COLO668 (cell line): ENCODE results near the gene DNASE1.
"Not testable (repeated sequence)": the region's sequence is repeated elsewhere in the genome, so short reads cannot be mapped to it uniquely, and the experiment has no call there.

Experiments used
- DNase-seq: peaks from one replicate; lab custom pipeline; 2025; ENCODE audit not compliant: unreplicated experiment; lab: John Stamatoyannopoulos, UW

DNASE1 gene

GRCh38 chr16:3640632-3641501, 13.6 kb upstream of the DNASE1 start:
- no peak for DNase-seq

GRCh38 chr16:3641801-3642396, 12.6 kb upstream of the DNASE1 start:
- no peak for DNase-seq

DNA sequence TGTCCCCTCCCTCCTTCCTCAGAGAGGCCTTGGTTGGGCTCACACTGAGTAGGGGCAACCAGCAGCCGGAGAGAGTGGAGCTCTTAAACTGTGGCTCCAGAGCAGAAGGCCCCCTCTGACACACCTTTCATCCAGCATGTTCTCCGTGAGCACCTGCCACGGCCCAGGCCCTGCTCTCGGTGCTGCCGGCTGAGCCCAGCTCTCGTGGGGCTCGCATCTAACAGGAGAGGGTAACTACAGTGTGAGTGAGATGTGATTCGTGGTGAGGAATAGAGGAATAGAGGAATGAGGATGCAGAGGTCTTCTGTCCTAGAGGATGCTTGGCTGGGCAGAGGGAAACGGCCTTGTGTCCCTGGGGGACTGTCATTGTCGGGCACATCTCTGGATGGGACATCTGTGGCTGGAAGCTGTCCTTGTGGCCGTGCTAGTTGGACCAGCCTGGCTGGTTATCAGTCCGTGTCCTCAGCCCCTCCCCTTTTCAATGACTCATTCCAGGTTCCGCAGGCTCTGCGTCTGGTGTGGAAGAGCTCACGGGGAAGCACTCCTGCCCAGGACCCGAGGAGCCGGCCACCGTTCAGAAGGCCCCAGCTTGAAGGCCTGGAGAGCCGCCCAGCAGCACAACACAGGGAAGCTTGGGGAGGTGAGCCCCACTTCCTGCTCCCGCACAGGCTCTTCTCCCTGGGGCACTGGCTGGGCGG, 11.9 kb upstream of the DNASE1 start:
- DNase-seq: peak; percentile 61

GRCh38 chr16:3643095-3643730, 11.3 kb upstream of the DNASE1 start:
- DNase-seq: no peak

DNA sequence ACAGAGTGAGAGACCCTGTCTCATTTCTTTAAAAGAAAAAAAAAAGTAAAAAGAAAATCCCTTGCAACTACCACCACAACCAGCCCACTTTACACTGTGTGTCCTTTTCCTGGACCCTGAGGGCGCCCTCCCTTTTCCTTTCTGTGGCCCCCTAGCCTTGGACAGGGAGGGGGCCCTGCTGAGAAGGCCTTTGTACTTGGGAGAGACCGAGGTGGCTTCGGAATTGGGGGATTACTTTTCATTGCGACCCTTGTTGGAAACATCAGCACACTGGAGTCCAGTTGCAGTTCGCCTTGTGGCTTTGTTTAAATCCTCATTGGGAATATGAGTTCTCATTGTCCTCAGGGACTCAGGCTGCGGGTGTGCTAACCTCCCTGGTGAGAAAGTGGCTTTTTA, 9.4 kb upstream of the DNASE1 start:
- DNase-seq: no peak

GRCh38 chr16:3645504-3646347, 8.8 kb upstream of the DNASE1 start:
- DNase-seq: peak; percentile 73

DNA sequence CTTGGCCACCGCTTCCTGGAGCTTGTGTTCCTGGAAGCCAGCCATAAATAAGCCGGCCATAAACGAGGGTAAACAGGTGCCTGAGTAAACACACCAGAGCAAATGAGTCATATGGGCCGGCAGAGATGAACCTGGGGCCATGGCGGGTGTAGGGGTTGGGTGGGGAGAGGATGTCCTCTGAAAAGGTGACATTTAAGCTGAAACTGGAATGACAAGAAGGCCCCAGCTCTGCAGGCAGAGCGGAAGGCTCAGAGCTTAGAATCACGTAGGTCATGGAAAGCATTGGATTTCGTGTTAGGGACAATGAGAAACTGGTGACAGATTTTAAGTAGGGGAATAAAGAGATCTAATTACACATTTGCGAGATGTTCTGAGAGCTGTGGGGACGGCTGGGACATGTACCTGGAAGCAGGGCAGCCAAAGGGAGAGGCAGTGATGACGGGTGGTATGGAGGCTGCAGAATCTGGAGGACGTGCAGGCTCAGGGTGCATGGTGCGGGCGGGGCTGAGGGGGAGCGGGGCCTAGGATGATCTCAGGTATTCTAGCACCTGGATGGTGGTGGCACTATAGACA, 8.1 kb upstream of the DNASE1 start:
- peak; percentile 82 for DNase-seq

- no peak for DNase-seq
Measured at GRCh38 chr16:3650631-3651265, 3.7 kb upstream of the DNASE1 start.

- DNase-seq: no peak
Measured at GRCh38 chr16:3651461-3652372, 2.8 kb upstream of the DNASE1 start.

GRCh38 chr16:3652373-3653195, 1.9 kb upstream of the DNASE1 start:
- DNase-seq: no peak

DNA sequence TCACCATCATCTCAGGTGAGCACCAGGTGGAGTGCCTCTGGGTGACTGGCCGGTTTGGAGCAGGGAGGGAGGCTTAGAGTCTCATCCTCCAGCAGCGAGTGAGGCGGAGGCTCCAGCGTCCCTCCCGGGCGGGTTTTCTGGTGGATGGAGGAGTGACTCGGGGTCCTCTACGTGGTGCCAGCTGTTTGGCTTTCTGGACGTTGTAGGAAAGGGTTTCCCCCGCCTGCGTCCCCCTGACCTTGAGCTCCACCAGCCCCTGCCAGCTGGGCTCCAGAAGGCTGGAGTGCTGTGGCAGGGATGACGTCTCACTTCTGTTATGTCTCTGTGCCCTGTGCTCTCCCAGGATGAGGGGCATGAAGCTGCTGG, 522 bp downstream of the DNASE1 start:
- DNase-seq: no peak

DNA sequence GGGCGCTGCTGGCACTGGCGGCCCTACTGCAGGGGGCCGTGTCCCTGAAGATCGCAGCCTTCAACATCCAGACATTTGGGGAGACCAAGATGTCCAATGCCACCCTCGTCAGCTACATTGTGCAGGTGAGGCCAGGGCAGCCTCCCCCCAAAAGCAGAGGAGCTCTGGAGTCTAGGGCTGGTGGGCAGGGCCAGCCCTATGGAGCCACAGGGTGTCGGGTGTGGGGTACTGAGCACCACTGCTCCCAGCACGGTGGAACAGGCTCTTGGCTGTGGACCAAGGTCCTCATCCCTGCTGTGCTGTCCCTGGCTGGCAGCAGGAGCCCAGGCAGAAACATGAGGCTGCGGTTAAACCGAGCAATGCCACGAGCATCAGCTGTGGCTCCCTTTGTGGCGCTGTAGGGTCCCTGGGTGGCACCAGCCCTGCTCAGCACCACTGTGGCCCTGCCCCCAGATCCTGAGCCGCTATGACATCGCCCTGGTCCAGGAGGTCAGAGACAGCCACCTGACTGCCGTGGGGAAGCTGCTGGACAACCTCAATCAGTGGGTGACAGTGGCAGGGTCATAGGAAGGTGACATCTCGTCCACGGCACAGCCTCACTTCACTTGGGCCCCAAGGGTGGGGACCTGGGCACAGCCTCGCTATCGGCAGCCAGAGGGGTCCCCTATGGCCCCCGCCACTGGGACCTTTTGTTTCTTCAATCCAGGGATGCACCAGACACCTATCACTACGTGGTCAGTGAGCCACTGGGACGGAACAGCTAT, 1.1 kb downstream of the DNASE1 start:
- DNase-seq: no peak

- DNase-seq: not testable (repeated sequence)
Measured at GRCh38 chr16:3656160-3656490, 1.6 kb downstream of the DNASE1 start.

GRCh38 chr16:3656491-3657468, 2.3 kb downstream of the DNASE1 start:
- DNase-seq: no peak

DNA sequence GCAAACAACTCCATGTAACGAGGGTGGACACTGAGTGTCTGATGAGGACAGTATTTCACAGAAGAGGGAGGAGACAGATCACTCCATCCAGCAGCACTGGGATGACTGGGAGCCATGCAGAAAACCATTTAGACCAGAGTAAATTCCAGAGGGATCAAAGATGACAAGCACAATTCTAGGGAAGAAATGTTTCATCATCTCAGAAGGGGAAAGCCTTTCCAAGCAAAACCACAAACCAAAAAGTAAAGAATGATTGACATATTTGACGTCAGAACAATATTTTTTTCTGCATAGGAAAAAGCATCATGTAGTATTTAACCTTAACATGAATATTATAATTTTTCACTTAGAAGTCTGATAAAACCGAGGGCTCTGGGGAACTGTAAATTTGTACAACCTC, 4.8 kb downstream of the DNASE1 start:
- DNase-seq: no peak

DNA sequence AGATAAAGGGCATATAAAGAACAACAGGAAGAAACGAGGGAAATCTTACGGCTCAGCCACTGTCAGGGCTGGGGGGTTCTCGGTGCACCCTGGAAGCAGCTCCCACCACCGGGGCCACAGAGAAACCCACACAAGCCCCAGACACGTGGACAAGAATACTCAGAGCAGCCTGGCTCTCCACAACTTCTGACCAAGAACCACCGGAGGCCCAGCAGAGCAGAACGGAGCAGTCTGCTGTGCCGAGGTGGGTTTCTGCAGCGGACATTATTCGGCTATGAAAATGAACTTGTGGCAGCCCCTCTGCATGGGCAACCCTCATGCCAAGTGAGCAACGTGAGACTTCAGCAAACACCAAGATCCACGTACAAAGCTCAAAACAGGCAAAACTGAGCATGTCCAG, 6.8 kb downstream of the DNASE1 start:
- no peak for DNase-seq
